Endodermal cell (in vitro differentiated cells): ENCODE results near the gene ATP1A4. TPM values are rescaled to one million over a fixed set of nuclear protein-coding genes. Genes with fewer than 3 reads are reported as not detected.

Experiments
- DNase-seq: peaks from one replicate; pipeline ENCODE4 v3.0.0-alpha.2; 2017
- H3K27ac ChIP-seq: 2 replicates; pipeline ENCODE4 v1.5.1; 2013; ENCODE audit warnings: mild to moderate bottlenecking, low read depth, low read length, moderate library complexity
- H3K27me3 ChIP-seq: 2 replicates; pipeline ENCODE4 v1.6.1; 2013; ENCODE audit warnings: mild to moderate bottlenecking, low read length, moderate library complexity; ENCODE audit not compliant: insufficient read depth, control insufficient read depth, poor library complexity, severe bottlenecking
- H3K36me3 ChIP-seq: 2 replicates; pipeline ENCODE4 v1.7.0; 2013; ENCODE audit warnings: mild to moderate bottlenecking, low read length, moderate library complexity; ENCODE audit not compliant: control insufficient read depth, insufficient read depth
- H3K4me1 ChIP-seq: one replicate; pipeline ENCODE4 v1.7.0; 2013; ENCODE audit warnings: low read length; ENCODE audit not compliant: control insufficient read depth, insufficient read depth
- H3K4me3 ChIP-seq: 2 replicates; pipeline ENCODE4 v1.5.1; 2013; ENCODE audit warnings: mild to moderate bottlenecking, low read length, moderate library complexity
- H3K9ac ChIP-seq: 2 replicates; pipeline ENCODE4 v1.6.1; 2013; ENCODE audit warnings: mild to moderate bottlenecking, low read length, moderate library complexity; ENCODE audit not compliant: poor library complexity, severe bottlenecking; ENCODE audit errors: extremely low read depth
- H3K9me3 ChIP-seq: 2 replicates; pipeline ENCODE4 v1.6.1; 2013; ENCODE audit warnings: mild to moderate bottlenecking, low read length, moderate library complexity; ENCODE audit not compliant: control insufficient read depth
- H3K27ac Mint-ChIP-seq: 2 replicates; pipeline ENCODE4 v1.8.0; 2020; ENCODE audit warnings: mixed read lengths
- H3K27me3 Mint-ChIP-seq: 2 replicates; pipeline ENCODE4 v1.8.0; 2021; ENCODE audit warnings: mild to moderate bottlenecking, mixed read lengths; ENCODE audit not compliant: insufficient read depth
- H3K36me3 Mint-ChIP-seq: 2 replicates; pipeline ENCODE4 v1.8.0; 2020; ENCODE audit warnings: low read depth, mixed read lengths
- H3K4me1 Mint-ChIP-seq: 2 replicates; pipeline ENCODE4 v1.8.0; 2020; ENCODE audit warnings: mixed read lengths
- H3K4me3 Mint-ChIP-seq: 2 replicates; pipeline ENCODE4 v1.8.0; 2020; ENCODE audit warnings: mild to moderate bottlenecking, moderate library complexity, mixed read lengths
- H3K9me3 Mint-ChIP-seq: 2 replicates; pipeline ENCODE4 v1.8.0; 2020; ENCODE audit warnings: mild to moderate bottlenecking, mixed read lengths
- whole genome bisulfite sequencing, 2 experiments: methylation state at CpG; one replicate each; pipeline versions ENCODE4 v1.1.5 to v1.1.7; 2013; ENCODE audit warnings: missing lambda C conversion rate in 2 of 2, mixed read lengths in 1 of 2; ENCODE audit not compliant: insufficient coverage in 1 of 2, insufficient read length in 1 of 2; 5-methylcytosine and 5-hydroxymethylcytosine counted together
- total RNA-seq, 2 donors: library from RNA; stranded (reverse); fragmentation: NEBNext Ultra II Directional in 1 of 2; extraction: Animal tissue kit (Norgen Biotek cat#: 25700) in 1 of 2; gene quantifications; 2 replicates in 1 of 2; 3 replicates in 1 of 2; pipeline ENCODE4 v1.2.1, GENCODE V29; 2021
- TF ChIP-seq, protein P1 (sequence below): fragments of 200-600 bp; sonication (generic); conservative IDR thresholded peaks from 2 replicates; pipeline ENCODE4 v1.5.0; 2021; ENCODE audit warnings: antibody characterized with exemption, mild to moderate bottlenecking

Gene ATP1A4
- total RNA-seq, 2 donors from 2014 or later = 0.55 to 0.75 TPM

- H3K27me3 Mint-ChIP-seq = peaks cover 5% of the 10 kb centered on the region
- TF ChIP-seq, protein P1, sequence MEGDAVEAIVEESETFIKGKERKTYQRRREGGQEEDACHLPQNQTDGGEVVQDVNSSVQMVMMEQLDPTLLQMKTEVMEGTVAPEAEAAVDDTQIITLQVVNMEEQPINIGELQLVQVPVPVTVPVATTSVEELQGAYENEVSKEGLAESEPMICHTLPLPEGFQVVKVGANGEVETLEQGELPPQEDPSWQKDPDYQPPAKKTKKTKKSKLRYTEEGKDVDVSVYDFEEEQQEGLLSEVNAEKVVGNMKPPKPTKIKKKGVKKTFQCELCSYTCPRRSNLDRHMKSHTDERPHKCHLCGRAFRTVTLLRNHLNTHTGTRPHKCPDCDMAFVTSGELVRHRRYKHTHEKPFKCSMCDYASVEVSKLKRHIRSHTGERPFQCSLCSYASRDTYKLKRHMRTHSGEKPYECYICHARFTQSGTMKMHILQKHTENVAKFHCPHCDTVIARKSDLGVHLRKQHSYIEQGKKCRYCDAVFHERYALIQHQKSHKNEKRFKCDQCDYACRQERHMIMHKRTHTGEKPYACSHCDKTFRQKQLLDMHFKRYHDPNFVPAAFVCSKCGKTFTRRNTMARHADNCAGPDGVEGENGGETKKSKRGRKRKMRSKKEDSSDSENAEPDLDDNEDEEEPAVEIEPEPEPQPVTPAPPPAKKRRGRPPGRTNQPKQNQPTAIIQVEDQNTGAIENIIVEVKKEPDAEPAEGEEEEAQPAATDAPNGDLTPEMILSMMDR = no peak
- H3K27me3 ChIP-seq = no peaks in the 10 kb centered on the region
- H3K27ac ChIP-seq = no peak overlapping the region
- no peaks in the 10 kb centered on the region for H3K36me3 ChIP-seq
- DNase-seq = no peak
- no peaks in the 10 kb centered on the region for H3K9me3 ChIP-seq
- H3K9ac ChIP-seq = no peak overlapping the region
- no peaks in the 10 kb centered on the region for H3K36me3 Mint-ChIP-seq
- H3K4me1 Mint-ChIP-seq = peaks cover 31% of the 10 kb centered on the region
- H3K4me3 Mint-ChIP-seq = no peak overlapping the region
- no peak overlapping the region for H3K27ac Mint-ChIP-seq
- H3K9me3 Mint-ChIP-seq = no peaks in the 10 kb centered on the region
- H3K4me1 ChIP-seq = peaks cover 7% of the 10 kb centered on the region
- WGBS, 2 experiments = 95 to 100% methylated on average over 2 to 4 of the region's 4 CpGs
- no peak overlapping the region for H3K4me3 ChIP-seq
Observed at GRCh38 chr1:160179336-160179735, 27.9 kb downstream of the ATP1A4 start.

DNA sequence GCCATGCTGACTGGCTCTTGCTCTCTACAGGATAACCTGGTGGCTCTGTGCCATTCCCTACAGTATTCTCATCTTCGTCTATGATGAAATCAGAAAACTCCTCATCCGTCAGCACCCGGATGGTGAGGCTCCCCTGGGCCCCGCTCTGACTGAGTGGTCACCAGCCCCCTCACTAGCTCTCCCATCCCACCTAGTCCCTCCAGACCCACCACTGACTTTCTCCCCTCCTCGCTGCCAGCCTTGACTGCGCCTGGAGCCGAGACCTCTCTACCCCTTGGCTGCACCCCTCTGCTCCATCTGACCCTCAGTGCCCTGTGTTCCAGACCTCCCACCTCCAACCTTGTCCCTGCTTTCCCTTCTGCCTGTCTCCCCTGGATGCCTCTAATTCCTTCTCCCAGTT, 34.8 kb downstream of the ATP1A4 start:
- Mint-ChIP-seq H3K36me3 (no peaks in the 10 kb centered on the region), H3K4me1 (peaks cover 7% of the 10 kb centered on the region), H3K27me3 (peaks cover 3% of the 10 kb centered on the region), H3K9me3 (no peaks in the 10 kb centered on the region), H3K27ac (no peak overlapping the region), H3K4me3 (no peak overlapping the region)
- no peak for DNase-seq
- Histone ChIP-seq H3K9ac (no peak overlapping the region), H3K27me3 (no peaks in the 10 kb centered on the region), H3K4me3 (no peak overlapping the region), H3K4me1 (no peaks in the 10 kb centered on the region), H3K27ac (peak overlapping the region; percentile 1), H3K9me3 (no peaks in the 10 kb centered on the region), H3K36me3 (no peaks in the 10 kb centered on the region)
- 94% methylated on average over 7 of the region's 7 CpGs for WGBS, 2 experiments
- TF ChIP-seq, protein P1 = no peak

DNA sequence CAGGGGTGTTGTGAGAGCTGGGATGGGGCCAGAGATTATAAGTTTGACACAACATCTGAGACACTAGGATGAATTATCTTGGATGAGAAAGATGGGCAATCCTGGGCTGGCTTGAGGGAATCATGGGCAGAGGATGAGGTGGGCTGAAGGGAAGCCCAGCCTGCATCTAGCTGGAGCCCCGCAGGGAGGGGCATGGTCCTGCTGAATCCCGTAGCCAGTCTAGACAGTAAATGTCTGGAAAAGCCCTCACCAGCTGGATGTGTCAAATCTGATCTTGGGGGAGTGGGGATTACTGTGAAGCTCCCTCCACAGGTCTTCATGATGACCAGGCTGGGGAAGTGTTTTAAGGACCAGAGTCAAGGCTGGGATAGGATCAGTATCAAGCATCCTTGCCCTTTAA, 35.3 kb downstream of the ATP1A4 start:
- Mint-ChIP-seq H3K4me3 (no peak overlapping the region), H3K9me3 (no peaks in the 10 kb centered on the region), H3K4me1 (peaks cover 7% of the 10 kb centered on the region), H3K36me3 (no peaks in the 10 kb centered on the region), H3K27ac (no peak overlapping the region), H3K27me3 (peaks cover 3% of the 10 kb centered on the region)
- H3K9me3 ChIP-seq = no peaks in the 10 kb centered on the region
- TF ChIP-seq, protein P1 = no peak
- H3K4me1 ChIP-seq = no peaks in the 10 kb centered on the region
- no peak for DNase-seq
- H3K9ac ChIP-seq = no peak overlapping the region
- no peak overlapping the region for H3K4me3 ChIP-seq
- H3K27ac ChIP-seq = peak overlapping the region; percentile 1
- no peaks in the 10 kb centered on the region for H3K36me3 ChIP-seq
- H3K27me3 ChIP-seq = no peaks in the 10 kb centered on the region
- 86 to 100% methylated on average over 1 to 2 of the region's 2 CpGs for WGBS, 2 experiments
